ENCODE data around the gene TRABD2B.

Gene TRABD2B

DNA sequence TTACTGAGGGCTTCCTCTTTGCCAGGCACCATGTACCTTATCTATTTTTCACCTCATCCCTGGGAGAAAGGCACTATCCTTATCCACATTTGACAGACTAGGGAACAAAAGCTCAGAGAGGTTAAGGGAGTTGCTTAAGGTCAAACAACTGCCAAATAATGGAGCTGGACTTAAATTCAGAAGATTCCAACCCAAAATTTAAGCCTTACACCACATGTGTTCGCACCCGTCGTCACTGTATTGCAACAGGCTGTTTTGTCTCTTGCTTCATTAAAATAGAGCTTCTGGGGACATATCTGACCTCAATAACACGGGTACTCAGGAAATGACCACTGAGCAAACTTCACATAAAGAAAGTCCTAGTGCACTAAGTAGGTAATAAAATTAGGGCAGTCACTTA, 62.0 kb downstream of the TRABD2B start:
- DNase-seq (ENCODE audit: low read depth), result no peak

- DNase-seq (ENCODE audit: low read depth), result no peak
Measured at GRCh38 chr1:47934243-47934805, 62.9 kb downstream of the TRABD2B start.

- DNase-seq (ENCODE audit: low read depth), result no peak
Measured at GRCh38 chr1:47932743-47933142, 64.4 kb downstream of the TRABD2B start.

- DNase-seq (ENCODE audit: low read depth), result no peak
Measured at GRCh38 chr1:47931395-47931794, 65.8 kb downstream of the TRABD2B start.

- no peak for DNase-seq (ENCODE audit: low read depth)
Measured at GRCh38 chr1:47930210-47930840, 66.9 kb downstream of the TRABD2B start.

DNA sequence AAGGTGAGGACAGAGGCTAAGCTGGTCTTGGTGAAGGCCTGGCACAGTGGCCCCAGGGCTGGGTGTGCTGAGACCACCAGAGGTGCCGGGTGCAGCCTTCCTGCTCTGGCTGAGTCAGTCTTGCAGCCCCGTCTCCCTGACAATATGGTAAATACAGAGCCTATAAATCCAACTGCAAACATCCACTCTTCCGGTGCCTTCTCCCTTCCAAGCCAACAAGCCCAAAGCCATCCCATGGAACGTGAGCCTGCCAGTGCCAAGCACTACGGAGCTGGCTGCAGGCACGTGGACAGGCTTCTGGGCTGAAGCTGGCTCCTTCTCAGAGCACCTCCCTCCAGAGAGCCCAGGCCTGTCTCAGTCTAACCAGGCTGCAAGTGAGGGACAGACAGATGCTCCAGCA, 70.0 kb downstream of the TRABD2B start:
- no peak for DNase-seq (ENCODE audit: low read depth)

DNA sequence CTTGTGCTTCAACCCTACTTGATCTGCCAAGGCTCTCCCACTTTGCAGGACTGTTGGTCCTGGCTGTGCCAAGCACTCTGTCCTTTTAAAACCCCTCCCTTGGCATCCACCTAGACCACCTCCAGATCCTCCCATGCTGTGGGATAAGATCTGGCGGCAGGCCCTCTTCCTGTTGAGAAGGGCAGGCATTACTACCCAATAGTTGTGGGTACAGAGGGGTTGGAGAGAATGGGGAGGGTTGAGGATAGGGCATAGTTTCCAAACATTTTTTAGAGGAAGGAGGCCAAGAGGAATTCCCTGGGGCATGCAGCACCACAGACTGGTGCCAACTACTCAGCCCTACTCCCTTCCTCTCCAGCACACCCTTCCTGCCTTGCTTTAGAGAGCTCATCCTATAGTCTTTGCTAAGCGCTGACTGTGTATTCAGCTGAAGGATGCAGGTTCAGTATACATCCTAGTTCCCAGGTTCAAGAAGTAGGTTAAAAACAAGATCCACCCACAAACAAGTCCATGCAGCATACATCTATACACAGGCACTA, 70.7 kb downstream of the TRABD2B start:
- DNase-seq (ENCODE audit: low read depth), result no peak

DNA sequence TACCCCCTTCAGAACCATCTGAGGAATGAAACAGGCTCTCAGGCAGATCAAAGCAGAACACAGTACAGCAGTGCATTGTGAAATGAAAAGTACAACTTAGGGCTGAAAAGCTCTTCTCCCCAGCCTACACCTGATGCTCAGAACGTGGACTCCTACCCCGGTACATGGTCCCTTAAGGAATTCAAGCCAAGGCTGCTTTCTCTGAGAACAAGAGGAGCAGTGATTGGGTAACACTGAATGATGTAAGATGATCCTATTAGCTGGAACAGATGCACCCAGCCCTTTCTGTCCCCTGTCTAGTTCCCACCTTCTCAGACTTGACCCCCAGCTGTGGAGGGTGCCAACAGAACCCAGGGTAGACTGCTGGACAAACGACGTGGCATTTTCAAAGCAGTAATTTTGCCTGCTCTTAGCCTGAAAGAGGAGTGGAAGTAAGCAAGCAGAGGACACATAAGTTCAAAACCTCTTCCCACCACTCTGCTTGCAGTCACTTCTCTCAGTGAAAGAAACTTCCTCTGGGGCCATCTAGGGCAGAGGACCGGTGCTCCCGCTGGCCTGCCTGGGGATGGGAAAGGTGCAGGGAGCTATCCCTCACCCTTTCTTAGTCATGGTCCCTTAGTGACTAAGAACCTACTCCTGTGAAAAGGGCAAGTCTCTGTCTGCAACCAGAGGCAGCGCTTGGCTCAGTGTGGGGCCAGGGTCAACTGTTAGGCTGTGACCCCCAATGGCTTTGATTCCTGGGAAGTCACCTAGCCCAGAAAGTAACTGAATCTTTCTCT, 72.7 kb downstream of the TRABD2B start:
- DNase-seq (ENCODE audit: low read depth), result no peak

GRCh38 chr1:47921935-47922415, 75.2 kb downstream of the TRABD2B start:
- DNase-seq (ENCODE audit: low read depth), result no peak

GRCh38 chr1:47919113-47919833, 77.9 kb downstream of the TRABD2B start:
- no peak for DNase-seq (ENCODE audit: low read depth)

- DNase-seq (ENCODE audit: low read depth), result no peak
Measured at GRCh38 chr1:47918257-47918867, 78.8 kb downstream of the TRABD2B start.

GRCh38 chr1:47917687-47918086, 79.5 kb downstream of the TRABD2B start:
- no peak for DNase-seq (ENCODE audit: low read depth)

DNA sequence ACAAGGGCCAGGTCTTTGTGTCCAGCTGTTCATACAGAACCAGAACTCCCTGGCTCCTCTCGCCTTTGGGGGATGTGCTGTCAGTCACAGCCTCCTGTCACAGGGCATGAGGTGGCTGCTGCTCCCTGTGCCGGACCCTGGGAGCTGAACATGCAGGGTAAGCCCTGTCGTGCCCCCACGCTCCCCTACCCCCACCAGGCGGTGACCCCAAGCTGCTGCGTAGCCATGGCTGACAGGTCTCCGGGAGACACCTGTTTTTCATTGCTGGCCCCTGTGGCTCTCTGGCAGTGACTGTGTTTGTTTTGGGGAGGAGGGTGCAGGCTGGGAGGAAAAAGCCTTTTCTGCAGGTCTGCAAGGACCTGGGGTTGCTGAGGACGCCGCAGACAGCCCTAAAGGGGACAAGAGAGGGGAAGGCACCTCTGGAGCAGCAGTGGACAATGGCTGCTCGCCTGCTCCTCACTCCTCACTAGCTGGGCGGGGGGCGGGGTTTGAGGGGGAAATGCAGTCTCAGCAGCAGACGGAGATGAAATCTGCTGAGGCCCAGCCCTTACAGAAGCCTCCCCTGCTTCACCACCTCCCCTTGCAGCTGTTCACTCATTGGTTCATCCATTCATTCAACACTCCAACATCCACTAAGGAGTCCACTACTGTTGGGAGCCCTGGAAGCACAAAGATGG, 81.4 kb downstream of the TRABD2B start:
- no peak for DNase-seq (ENCODE audit: low read depth)

DNA sequence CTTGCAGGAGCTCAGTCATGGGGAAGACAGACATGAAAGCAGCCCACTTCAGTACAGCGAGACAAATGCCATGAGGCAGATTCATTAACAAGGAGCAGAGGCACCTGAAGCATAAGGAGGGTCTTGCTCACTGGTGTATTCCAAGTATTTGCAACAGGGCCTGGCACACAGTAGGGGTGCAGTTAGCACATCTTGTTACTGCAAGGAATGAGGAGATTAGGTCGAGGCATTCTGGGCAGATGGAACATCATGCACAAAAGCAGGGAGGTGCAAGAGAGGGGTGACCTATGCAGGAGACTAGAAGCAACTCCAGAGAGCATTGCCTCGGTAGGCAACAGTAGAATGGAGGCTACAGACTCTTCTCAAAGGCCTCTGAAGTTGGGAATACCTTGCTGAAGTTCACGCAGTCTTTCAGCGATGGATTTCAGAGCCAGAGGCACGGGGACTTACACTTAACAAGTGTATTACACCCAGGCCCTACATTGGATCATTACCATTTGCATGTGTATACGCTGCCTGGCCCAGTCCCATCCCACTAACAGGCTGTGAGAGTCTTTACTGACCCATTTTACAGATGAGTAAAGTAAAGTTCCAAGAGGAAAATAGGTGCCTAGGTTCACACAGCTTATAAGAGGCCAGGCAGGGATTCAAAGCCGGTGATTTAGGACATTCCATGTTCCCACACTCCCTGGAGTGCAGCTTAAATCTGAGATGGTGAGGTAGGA, 82.1 kb downstream of the TRABD2B start:
- DNase-seq (ENCODE audit: low read depth), result no peak

- no peak for DNase-seq (ENCODE audit: low read depth)
Measured at GRCh38 chr1:47914218-47914938, 82.8 kb downstream of the TRABD2B start.

GRCh38 chr1:47913225-47913823, 83.9 kb downstream of the TRABD2B start:
- no peak for DNase-seq (ENCODE audit: low read depth)

GRCh38 chr1:47912756-47913155, 84.4 kb downstream of the TRABD2B start:
- DNase-seq (ENCODE audit: low read depth), result no peak

DNA sequence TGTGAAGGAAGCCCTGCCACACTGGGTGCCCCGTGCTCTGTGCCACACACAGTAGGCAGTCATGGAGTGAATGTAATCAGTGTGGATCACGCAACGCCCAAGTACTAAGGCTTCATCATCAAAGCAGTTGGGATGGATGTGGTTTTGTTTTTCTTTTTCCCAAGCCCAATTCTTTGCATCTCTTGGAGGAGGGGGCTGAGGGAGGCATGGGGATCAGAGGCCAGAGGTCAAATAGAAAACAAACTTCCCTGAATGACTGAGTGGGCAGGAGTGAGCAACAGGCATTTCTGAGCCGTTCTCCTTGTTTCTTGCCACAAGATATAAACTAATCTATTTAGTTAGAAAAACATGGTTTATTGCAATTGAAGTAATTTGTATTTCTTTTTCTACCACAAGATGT, 85.3 kb downstream of the TRABD2B start:
- no peak for DNase-seq (ENCODE audit: low read depth)

- no peak for DNase-seq (ENCODE audit: low read depth)
Measured at GRCh38 chr1:47911424-47911823, 85.8 kb downstream of the TRABD2B start.

DNA sequence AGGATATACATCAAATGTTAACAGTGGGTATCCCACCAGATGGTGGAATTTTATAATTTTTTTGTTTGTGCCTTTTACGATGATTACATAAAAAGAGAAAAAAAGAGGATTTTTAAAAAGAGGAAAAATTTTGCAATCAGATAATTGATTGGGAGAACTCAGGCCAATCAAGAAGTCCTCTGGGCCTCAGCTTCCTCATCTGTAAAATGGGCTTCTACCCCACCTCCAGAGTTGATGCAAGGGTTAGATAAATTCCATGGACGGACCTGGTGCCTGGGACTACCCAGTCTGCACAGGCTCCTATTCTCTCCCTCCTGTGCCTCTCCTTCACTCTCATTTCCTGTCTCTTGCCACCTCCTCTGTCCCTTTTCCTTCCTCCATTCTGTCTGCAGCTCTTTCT, 88.9 kb downstream of the TRABD2B start:
- DNase-seq (ENCODE audit: low read depth), result no peak

All from activated T-helper 9 cell treated with anti-CD3 and anti-CD28 coated beads, Interleukin-2, amount 50 U/mL, for 16 hours (primary cell).